NCI-H526 treated with DMSO at 0.1 percent for 48 hours (cell line): ENCODE results near the gene ERMP1.
"Not testable (repeated sequence)": the region's sequence is repeated elsewhere in the genome, so short reads cannot be mapped to it uniquely, and the experiment has no call there.

Source experiments
- DNase-seq: peaks from one replicate; lab custom pipeline; 2025; lab: John Stamatoyannopoulos, UW

Gene ERMP1

GRCh38 chr9:5820425-5820824 is 12.5 kb downstream of the ERMP1 start:
- no peak for DNase-seq

- DNase-seq, result no peak
Measured at GRCh38 chr9:5819174-5819573, 13.7 kb downstream of the ERMP1 start.

DNA sequence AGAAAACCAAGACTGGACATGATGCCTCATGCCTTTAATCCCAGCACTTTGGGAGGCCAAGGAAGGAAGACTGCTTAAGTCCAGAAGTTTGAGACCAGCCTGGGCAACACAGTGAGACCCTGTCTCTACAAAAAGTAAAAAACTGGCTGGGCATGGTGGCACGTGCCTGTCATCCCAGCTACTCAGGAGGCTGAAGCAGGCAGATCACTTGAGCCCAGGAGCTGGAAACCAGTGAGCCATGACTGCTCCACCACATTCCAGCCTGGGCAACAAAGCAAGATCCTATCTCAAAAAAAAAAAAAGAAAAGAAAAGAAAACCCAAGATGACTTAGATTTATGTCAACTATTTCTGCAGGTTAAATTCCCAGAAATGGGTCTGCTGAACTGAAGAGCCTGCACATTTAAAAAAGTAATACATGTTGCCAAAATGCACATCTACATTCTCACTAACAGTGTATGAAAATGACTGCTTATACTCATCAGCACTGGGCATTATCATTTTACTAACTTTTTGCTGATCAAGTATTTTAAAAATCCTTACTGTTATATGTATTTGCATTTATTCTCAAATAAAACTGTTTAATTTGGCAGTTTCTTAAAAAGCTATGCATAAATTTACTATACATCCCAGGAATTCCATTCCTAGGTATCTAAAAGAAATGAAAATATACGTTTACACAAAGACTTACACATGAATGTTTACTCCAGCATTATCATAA is 14.3 kb downstream of the ERMP1 start:
- DNase-seq, result no peak

DNA sequence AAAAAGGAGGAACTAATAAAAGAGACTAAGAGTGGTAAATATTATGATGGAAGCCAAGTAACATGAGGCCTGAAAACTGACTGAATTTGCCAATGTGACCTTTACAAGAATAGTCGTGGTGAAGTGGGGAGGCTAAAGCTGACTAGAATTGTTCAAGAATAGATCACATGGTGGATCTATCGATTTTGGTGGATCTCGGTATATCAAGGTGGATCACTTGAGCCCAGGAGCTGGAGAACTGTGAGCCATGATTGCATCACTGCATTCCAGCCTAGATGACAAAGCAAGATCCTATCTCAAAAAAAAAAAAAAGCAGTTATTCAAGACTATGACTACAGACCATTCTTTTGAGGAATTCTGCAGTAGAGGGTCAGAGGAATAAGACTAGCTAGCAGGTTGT is 15.1 kb downstream of the ERMP1 start:
- no peak for DNase-seq

- DNase-seq, result no peak
Measured at GRCh38 chr9:5815461-5815860, 17.5 kb downstream of the ERMP1 start.

DNA sequence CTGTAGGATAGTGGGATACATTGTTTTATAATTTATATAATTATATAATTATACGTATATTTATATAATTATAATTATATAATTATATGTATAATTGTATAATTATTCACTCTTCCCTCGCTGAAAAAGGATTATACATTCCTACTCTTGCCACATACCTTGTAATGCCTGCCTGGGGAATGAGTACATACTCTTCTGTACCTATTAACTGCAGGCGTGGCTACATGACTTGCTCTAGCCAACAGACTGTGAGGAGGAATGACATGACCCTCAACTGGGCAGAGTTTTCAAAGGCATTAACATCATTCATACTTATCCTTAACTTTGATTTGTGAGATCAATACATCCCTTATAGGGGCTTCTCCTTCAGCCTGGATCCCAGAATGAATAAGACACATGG is 19.1 kb downstream of the ERMP1 start:
- no peak for DNase-seq

DNA sequence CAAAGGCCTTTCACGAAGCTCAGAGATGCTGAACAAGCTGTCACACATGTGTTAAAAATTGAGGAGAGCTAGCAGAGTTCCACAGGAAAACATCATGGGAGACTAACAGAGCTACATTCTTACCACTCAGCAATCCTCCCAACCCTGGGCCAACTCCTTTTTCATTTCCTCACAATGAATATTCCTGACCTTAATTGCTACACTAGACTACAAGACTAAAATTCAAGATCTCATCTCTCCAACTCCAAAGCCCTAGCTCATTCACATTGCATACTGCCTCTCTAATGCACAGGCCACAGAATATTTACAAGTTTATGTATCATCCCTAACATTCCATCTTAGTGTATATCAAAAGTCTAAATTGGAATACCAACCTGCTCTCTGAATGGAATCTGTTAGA is 21.2 kb downstream of the ERMP1 start:
- DNase-seq, result no peak

GRCh38 chr9:5805478-5805877 is 27.4 kb downstream of the ERMP1 start:
- no peak for DNase-seq

GRCh38 chr9:5801739-5802113 is 31.2 kb downstream of the ERMP1 start:
- no peak for DNase-seq

DNA sequence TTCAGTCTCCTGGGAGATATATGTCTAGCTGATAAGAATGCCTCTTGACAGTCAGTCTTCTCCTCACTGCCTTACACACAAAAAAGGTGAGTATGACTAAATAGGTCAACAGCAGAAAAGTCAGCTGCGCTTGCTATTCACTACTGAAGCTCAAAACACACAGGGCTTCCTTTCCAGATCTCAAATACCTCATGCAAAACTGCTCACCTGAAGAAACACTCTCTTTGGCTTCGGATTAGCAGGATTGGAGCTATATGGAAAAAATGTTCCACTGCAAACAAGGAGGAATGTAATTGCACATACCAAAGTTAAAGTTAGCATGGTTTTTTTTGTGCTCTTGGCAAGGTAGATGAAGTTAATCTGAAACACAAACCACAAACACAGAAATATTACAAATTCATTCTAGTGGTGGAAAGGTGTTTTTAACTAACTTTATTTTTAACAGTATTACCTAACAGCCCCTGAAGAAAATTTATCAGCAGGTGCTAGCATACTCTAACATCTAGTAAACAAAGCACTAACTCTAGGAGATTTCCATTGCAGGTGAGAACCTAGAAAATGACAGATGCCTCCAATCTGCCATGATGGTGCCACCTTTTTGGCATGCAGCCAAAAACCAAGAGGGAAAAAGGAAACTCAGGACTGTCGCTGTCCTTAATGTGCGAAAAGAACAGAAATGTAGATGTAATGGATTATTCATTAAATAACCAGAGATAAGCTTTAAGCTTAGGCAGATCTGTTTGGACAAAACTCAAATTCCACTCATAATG is 31.8 kb downstream of the ERMP1 start:
- no peak for DNase-seq

GRCh38 chr9:5800378-5800777 is 32.5 kb downstream of the ERMP1 start:
- not testable (repeated sequence) for DNase-seq

DNA sequence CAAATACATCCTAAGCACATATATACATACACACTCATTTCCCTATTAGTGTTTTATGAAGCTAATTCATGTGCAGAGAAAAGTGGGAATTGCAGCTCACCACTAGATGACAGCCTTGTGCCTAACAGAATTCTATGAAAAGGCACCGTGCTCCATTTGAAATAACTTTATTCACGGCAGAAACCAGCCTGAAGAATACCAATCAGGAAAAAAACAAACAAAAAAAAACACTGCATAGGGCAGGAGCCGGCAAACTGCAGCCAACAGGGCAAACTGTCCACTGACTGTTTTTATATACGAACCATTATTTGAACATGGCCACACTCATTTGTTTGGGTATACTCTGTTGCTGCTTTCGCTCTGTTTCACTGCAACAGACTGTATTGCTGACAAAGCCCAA is 33.6 kb downstream of the ERMP1 start:
- peak; percentile 54 for DNase-seq

- no peak for DNase-seq
Measured at GRCh38 chr9:5798581-5798980, 34.3 kb downstream of the ERMP1 start.

GRCh38 chr9:5796298-5796697 is 36.6 kb downstream of the ERMP1 start:
- peak; percentile 4 for DNase-seq

GRCh38 chr9:5793812-5794211 is 39.1 kb downstream of the ERMP1 start:
- DNase-seq, result no peak

- no peak for DNase-seq
Measured at GRCh38 chr9:5791870-5792269, 41.0 kb downstream of the ERMP1 start.

GRCh38 chr9:5790923-5791322 is 42.0 kb downstream of the ERMP1 start:
- DNase-seq, result no peak

GRCh38 chr9:5789489-5789888 is 43.4 kb downstream of the ERMP1 start:
- no peak for DNase-seq

DNA sequence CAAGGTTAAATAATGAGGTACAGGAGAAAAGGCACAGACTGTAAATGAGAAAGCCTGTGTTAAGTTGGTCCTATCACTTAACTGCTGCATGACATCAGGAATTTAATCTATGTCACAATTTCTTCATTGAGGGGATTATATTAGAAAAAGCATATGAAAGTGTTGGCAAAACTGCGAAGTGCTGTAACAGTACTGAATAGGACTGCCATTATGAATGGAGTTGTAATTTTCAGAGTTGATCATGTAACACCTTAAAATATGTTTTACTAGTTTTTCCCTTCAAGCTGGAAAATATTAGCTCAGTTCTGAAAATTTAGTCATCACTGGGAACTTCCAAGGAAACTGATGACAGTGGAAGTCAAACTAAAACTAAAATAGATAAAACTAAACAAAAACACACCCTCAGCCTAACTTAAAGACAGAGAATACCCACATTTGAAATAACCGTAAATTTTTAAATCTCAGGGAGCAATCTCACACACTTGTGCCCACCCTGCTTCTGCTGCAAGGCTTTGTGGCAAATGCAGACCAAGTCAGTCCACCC is 45.1 kb downstream of the ERMP1 start:
- DNase-seq, result no peak

DNA sequence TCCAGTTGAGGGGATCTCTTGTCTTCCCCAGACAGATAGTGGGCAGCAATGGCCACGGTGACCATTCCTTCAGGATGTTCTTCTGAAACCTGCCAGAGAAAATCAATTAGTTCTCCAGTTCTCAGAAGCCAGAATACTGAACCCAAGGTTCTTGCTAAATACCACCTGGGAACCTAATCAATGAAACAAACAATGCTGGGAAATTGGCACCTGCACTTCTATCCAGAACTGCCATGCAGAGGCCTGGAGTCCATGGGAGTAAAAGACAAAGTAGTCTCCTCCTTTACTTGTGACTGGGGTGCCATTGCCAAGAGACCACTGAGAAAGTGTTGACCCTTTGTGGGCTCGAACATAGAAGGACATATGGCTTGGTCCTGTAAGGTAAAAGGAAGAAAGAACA is 45.7 kb downstream of the ERMP1 start:
- DNase-seq, result no peak

DNA sequence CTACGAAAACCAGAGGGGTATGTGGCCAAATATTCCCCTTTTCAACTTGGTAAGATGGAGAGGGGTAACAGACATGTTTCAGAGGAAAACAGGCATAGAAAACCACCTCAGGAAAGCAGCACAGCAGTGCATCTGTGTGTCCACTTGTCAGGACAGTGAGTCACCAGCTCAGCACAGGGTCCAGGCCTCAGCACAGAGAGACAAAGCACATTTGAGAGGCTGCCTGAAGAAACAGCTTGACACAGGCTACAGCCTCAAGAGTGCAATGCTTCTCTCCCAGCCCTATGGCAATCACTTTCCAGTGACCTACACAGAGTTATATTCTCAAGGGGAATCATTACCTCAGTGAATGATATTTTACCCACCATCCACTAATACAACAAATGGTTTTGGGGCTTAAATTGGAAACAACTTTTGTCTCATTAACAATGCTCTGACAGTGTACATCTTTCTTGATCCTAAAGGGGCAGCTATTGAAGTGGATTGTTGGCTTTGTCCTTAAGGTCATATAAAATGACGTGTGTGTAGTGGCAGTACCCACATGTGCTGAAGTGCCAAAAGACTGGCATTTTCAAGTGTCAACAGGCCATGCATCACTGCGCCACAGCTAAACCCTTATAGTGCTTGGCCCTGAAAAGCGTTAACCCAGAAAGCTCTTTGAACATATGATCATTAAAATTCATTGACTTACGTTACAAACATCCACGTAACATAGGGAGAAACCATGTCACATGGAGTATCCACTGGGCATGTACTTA is 46.4 kb downstream of the ERMP1 start:
- no peak for DNase-seq

- DNase-seq, result no peak
Measured at GRCh38 chr9:5784526-5785315, 48.2 kb downstream of the ERMP1 start.
